GM12892 (cell line): ENCODE data around the gene ZBTB32.
"Not testable (repeated sequence)": the region's sequence is repeated elsewhere in the genome, so short reads cannot be mapped to it uniquely, and the experiment has no call there.

Experiments used
- DNase-seq: peaks from one replicate; pipeline ENCODE4 v3.0.0; 2011; ENCODE audit not compliant: insufficient read length
- FAIRE-seq: peaks from 2 replicates; lab custom pipeline; 2011; peaks lifted over from hg19 to GRCh38; lab: Jason Lieb, UNC
- POLR2A ChIP-seq: IDR thresholded peaks from 2 replicates; pipeline ENCODE4 v1.6.1; 2011; ENCODE audit warnings: low read depth, low read length, control low read depth
- POLR2AphosphoS5 ChIP-seq: IDR thresholded peaks from 2 replicates; pipeline ENCODE4 v1.6.1; 2011; ENCODE audit warnings: low read depth, low read length, control low read depth
- TAF1 ChIP-seq: IDR thresholded peaks from 2 replicates; pipeline ENCODE4 v1.6.1; 2011; ENCODE audit warnings: low read depth, mild to moderate bottlenecking, control low read depth, low read length, borderline replicate concordance

The ZBTB32 gene

DNA sequence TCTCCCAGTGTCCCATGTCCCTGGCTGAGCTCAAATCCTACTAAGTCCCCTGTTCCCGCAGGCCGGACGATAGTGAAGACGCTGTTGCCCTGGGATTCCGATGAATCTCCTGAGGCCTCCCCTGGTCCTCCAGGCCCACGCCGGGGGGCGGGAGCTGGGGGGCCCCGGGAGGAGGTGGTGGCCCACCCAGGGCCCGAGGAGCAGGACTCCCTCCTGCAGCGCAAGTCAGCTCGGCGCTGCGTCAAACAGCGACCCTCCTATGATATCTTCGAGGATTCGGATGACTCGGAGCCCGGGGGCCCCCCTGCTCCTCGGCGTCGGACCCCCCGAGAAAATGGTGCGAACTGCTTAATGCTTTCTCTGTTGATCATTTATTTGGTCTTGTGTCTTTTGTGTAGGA, 19.3 kb downstream of the ZBTB32 start:
- FAIRE-seq (no peak), DNase-seq (no peak)
- no peak for TF ChIP-seq POLR2A
- no peak for TF ChIP-seq POLR2AphosphoS5
- TF ChIP-seq TAF1, result no peak

DNA sequence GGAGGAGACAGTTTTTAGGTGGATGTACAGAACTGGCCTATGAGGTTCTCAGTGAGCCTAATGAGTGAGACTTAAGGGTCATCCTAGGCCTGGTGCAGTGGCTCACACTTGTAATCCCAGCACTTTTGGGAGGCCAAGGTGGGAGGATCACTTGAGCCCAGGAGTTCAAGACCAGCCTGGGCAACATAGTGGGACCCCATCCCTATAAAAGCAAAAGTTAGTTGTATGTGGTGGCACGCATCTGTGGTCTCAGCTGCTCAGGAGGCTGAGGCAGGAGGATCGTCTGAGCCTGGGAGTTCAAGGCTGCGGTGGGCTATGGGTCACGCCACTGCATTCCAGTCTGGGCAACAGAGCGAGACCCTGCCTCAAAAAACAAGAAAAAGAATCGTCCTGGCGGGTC, 19.8 kb downstream of the ZBTB32 start:
- not testable (repeated sequence) for FAIRE-seq, DNase-seq

DNA sequence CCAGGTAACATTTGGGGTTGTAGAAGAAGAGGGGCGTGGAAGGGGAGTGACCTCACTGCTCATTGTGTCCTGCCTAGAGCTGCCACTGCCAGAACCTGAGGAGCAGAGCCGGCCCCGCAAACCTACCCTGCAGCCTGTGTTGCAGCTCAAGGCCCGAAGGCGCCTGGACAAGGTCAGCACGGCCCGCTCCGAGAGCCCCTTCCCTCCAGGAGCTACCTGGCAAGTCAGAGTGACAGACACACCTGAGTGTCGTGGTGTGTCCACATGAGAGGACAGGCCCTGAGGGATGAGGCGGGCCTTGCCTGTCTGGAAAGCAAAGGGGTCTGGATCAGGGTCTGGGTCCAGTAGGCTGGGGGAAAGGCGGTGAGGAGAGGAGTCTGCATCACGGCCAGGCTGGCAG, 20.2 kb downstream of the ZBTB32 start:
- no peak for TF ChIP-seq POLR2A
- TF ChIP-seq POLR2AphosphoS5, result no peak
- no peak for TF ChIP-seq TAF1
- DNase-seq (no peak), FAIRE-seq (no peak)

DNA sequence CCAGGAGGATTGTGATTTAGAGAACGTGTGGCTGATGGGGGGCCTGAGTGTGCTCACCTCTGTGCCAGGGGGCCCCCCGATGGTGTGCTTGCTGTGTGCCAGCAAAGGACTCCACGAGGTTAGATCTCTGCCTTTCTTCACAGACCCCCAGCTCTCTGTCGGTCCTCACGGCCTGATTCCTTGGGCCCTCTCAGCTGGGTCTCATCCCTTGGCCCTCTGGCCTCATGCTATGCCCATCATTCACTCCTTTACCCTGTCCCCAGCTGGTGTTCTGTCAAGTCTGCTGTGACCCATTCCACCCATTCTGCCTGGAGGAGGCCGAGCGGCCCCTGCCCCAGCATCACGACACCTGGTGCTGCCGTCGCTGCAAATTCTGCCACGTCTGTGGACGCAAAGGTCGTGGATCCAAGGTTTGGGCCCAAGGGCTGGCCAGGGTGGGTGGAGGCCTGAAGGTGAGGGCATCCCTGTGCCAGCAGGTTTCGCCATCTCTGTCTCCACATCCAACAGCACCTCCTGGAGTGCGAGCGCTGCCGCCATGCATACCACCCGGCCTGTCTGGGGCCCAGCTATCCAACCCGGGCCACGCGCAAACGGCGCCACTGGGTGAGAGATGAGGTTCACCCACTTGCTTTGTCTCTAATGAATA, 21.0 kb downstream of the ZBTB32 start:
- TF ChIP-seq POLR2AphosphoS5 (no peak), TAF1 (no peak), POLR2A (no peak)
- DNase-seq (no peak), FAIRE-seq (no peak)

DNA sequence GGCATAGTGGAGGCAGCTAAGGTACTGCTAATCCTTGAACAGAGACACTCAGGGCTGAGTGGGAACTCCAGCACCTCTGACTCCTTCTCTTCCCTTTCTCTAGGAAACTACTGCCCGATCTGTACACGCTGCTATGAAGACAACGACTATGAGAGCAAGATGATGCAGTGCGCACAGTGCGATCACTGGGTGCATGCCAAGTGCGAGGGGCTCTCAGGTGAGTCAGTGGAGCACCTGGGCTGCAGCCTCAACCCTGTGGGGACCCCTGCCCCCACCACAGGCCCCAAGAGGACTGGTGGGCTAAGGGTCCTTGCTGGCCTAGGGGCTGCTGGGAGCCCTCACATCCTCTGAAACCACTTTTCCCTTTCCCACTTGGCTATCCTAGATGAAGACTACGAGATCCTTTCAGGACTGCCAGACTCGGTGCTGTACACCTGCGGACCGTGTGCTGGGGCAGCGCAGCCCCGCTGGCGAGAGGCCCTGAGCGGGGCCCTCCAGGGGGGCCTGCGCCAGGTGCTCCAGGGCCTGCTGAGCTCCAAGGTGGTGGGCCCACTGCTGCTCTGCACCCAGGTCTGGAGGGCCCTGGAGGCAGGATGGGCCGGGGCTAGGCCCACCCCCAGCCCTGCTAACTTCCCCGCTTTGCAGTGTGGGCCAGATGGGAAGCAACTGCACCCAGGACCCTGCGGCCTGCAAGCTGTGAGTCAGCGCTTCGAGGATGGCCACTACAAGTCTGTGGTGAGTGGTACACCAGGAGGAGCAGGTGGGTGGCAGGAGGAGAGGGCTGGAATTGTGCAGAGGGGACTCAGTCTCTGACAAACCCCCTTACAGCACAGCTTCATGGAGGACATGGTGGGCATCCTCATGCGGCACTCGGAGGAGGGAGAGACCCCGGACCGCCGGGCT, 22.9 kb downstream of the ZBTB32 start:
- TF ChIP-seq POLR2A, result no peak
- TF ChIP-seq POLR2AphosphoS5, result no peak
- no peak for TF ChIP-seq TAF1
- FAIRE-seq, result no peak
- no peak for DNase-seq

DNA sequence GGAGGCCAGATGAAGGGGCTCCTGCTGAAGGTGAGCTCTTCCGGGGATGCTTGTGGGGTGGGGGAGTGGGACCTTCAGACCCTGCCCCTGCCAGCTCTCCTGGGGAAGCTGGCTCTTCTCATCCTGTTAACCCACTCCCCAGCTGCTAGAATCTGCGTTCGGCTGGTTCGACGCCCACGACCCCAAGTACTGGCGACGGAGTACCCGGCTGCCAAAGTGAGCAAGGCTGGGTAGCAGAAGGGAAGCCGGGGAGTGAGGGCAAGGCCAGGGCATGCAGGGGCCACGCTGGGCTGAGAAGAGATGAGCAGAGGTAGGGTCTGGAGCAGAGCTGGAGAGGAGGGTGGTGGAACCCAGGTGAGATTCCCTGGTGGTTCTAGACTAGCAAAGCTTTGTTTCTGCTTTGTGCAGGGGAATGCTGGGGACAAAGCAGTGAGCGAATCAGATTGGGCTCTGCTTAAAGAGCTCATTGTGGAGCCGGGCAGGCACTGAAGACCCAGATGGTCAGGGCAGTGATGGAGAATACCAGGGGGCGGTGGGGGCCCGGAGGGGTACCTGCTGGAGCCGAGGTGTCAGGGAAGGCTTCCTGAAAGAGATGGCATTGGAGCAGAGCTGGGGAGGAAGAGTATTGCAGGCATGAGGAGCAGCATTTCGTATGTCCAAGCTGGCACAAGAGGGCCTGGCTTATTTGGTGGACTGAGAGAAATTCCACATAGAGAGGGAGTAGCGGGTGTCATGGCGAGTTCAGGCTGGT, 23.8 kb downstream of the ZBTB32 start:
- DNase-seq, result peak; percentile 9
- FAIRE-seq, result no peak
- TF ChIP-seq TAF1, result no peak
- TF ChIP-seq POLR2A, result no peak
- TF ChIP-seq POLR2AphosphoS5, result 0 out of 2 replicates have a peak, but pooled peaks have one; percentile 8

DNA sequence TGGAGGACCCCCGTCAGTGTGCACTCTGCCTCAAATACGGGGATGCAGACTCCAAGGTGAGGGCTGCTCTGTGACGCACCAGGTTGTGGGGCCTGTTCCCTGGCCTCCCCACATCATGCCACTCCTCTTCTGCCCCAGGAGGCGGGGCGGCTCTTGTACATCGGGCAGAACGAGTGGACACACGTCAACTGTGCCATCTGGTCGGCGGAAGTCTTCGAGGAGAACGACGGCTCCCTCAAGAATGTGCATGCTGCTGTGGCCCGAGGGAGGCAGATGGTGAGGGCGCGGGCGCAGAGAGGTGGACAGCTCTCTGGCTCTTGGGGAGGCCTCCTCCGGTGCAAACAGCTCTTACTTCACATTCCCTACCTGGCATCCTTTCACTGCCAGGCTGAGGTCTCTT, 24.7 kb downstream of the ZBTB32 start:
- DNase-seq (no peak), FAIRE-seq (no peak)
- no peak for TF ChIP-seq POLR2A
- no peak for TF ChIP-seq POLR2AphosphoS5
- TF ChIP-seq TAF1, result no peak

DNA sequence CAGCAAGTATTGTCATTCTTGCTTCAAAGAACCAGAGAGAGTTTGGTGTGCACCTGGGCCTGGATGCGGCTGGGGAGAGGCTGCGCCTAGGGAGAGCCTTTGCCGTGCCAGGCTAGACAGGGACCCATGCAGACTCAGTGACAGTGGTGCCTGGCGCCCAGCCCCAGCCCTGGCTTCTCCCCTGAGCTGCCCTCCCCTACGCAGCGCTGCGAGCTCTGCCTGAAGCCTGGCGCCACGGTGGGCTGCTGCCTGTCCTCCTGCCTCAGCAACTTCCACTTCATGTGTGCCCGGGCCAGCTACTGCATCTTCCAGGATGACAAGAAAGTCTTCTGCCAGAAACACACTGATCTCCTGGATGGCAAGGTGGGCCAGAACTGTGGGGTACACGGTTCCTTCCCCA, 25.4 kb downstream of the ZBTB32 start:
- DNase-seq (peak; percentile 20), FAIRE-seq (no peak)
- TF ChIP-seq POLR2AphosphoS5 (no peak), TAF1 (no peak), POLR2A (peak; percentile 18; the same call in 1 of the 2 replicates)

DNA sequence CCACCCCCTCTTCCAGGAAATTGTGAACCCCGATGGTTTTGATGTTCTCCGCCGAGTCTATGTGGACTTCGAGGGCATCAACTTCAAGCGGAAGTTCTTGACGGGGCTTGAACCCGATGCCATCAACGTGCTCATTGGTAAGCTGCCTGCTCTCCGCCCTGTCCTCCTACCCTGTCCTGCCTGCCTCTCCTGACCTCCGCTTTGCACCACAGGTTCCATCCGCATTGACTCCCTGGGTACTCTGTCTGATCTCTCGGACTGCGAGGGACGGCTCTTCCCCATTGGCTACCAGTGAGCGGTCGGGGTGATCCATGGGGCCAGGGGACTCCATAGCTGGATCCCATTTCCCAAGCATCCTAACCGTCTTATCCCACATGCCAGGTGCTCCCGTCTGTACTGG, 26.0 kb downstream of the ZBTB32 start:
- FAIRE-seq (no peak), DNase-seq (peak; percentile 6)
- TF ChIP-seq POLR2AphosphoS5 (no peak), TAF1 (no peak), POLR2A (0 out of 2 replicates have a peak, but pooled peaks have one; percentile 2)

DNA sequence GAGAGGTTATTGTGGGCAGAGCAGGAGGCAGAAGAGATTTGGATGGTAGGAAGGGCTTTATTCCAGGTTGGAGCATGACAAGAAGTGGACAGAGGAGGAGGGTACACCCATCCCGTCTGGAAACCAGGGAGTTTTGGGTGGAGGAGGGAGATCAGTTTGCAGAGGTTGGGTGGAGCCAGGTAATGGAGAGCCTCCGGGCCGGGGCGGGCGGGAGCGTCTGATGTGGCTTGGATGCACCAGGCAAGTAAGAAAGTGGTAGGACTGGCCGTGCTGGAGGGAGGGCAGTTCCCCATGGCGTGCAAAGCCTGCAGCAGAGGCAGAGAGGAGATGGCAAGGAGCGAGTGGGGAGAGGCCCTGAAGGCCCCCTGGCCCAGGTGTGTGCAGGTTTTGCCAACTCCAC, 27.0 kb downstream of the ZBTB32 start:
- DNase-seq (no peak), FAIRE-seq (no peak)
- TF ChIP-seq TAF1, result no peak
- TF ChIP-seq POLR2A, result no peak
- no peak for TF ChIP-seq POLR2AphosphoS5

DNA sequence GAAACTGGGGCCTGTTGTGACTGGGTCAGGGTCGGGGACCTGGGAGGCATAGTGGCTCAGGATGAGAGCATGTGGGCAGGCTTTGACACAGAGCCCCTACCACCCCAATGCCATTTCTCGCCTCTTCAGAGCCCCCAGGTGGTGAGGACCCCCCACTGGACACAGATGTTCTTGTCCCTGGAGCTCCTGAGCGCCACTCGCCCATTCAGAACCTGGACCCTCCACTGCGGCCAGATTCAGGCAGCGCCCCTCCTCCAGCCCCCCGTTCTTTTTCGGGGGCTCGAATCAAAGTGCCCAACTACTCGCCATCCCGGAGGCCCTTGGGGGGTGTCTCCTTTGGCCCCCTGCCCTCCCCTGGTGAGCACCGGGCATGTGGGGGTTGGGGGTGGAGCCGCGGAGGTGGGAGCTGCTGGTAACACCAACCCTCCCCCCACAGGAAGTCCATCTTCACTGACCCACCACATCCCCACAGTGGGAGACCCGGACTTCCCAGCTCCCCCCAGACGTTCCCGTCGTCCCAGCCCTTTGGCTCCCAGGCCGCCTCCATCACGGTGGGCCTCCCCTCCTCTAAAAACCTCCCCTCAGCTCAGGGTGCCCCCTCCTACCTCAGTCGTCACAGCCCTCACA, 27.5 kb downstream of the ZBTB32 start:
- no peak for DNase-seq
- no peak for TF ChIP-seq TAF1
- TF ChIP-seq POLR2A, result no peak
- no peak for TF ChIP-seq POLR2AphosphoS5
- FAIRE-seq, result no peak
